Keratinocyte (primary cell): ENCODE results near the gene ABCC8.

Source experiments
- CTCF ChIP-seq, 3 experiments: IDR thresholded peaks in 1 of 3; conservative IDR thresholded peaks in 1 of 3; optimal IDR thresholded peaks in 1 of 3; 2 replicates in 2 of 3; 3 replicates in 1 of 3; pipeline versions ENCODE3 to v1.5.1; 2011; ENCODE audit warnings: low read length in 3 of 3, mild to moderate bottlenecking in 3 of 3, moderate library complexity in 2 of 3, control low read depth in 1 of 3, inconsistent platforms in 1 of 3; ENCODE audit not compliant: insufficient read depth in 2 of 3; ENCODE audit errors: extremely low read depth in 1 of 3
- EZH2 ChIP-seq: IDR thresholded peaks from one replicate; pipeline ENCODE4 v1.6.1; 2012; ENCODE audit warnings: inconsistent platforms, mild to moderate bottlenecking, low read length, moderate library complexity

GRCh38 chr11:17512101-17512500, 35.5 kb upstream of the ABCC8 start:
- TF ChIP-seq CTCF (optimal IDR thresholded peaks at IDR 0.05 in 1 of 3, IDR thresholded peaks at IDR 0.05 in 1 of 3, conservative IDR thresholded peaks at IDR 0.05 in 1 of 3; ENCODE audit: extremely low read depth in 1 of 3, insufficient read depth in 2 of 3, low read length in 3 of 3) = no peak
- no peak for TF ChIP-seq EZH2
